Smooth muscle cell (in vitro differentiated cells): ENCODE measurements around the gene STAP2. TPM values are rescaled to one million over a fixed set of nuclear protein-coding genes. Genes with fewer than 3 reads are reported as not detected.
"Not testable (repeated sequence)": the region's sequence is repeated elsewhere in the genome, so short reads cannot be mapped to it uniquely, and the experiment has no call there.

Experiments
- DNase-seq: peaks from one replicate; lab custom pipeline; 2025; ENCODE audit not compliant: unreplicated experiment; lab: John Stamatoyannopoulos, UW
- H2AFZ ChIP-seq: fragments of 200-600 bp; sonication (generic); 2 replicates; pipeline ENCODE4 v1.6.0; 2016; ENCODE audit warnings: antibody characterized with exemption, low read depth, mild to moderate bottlenecking
- H3F3A ChIP-seq: fragments of 200-600 bp; sonication (generic); 2 replicates; pipeline ENCODE4 v1.6.0; 2017; ENCODE audit warnings: antibody characterized with exemption, low read depth
- H3K27ac ChIP-seq: fragments of 200-600 bp; sonication (generic); 2 replicates; pipeline ENCODE4 v1.5.1; 2016; ENCODE audit warnings: low read depth, mild to moderate bottlenecking
- H3K27me3 ChIP-seq: fragments of 200-600 bp; sonication (generic); 2 replicates; pipeline ENCODE4 v1.6.1; 2016; ENCODE audit warnings: low read depth, mild to moderate bottlenecking
- H3K36me3 ChIP-seq: fragments of 200-600 bp; sonication (generic); 2 replicates; pipeline ENCODE4 v1.5.1; 2016; ENCODE audit warnings: low read depth
- H3K4me1 ChIP-seq: fragments of 200-600 bp; sonication (generic); 2 replicates; pipeline ENCODE4 v1.5.1; 2016; ENCODE audit warnings: low read depth
- H3K4me2 ChIP-seq: fragments of 200-600 bp; sonication (generic); 2 replicates; pipeline ENCODE4 v1.6.0; 2016; ENCODE audit warnings: mild to moderate bottlenecking
- H3K4me3 ChIP-seq: fragments of 200-600 bp; sonication (generic); 2 replicates; pipeline ENCODE4 v1.5.1; 2016; ENCODE audit warnings: mild to moderate bottlenecking
- H3K79me2 ChIP-seq: fragments of 200-600 bp; sonication (generic); 2 replicates; pipeline ENCODE4 v1.6.0; 2016; ENCODE audit warnings: low read depth, mild to moderate bottlenecking
- H3K9ac ChIP-seq: fragments of 200-600 bp; sonication (generic); 2 replicates; pipeline ENCODE4 v1.6.0; 2016; ENCODE audit warnings: low read depth
- H3K9me3 ChIP-seq: fragments of 200-600 bp; sonication (generic); replicated peaks from 2 replicates; pipeline ENCODE4 v1.5.1; 2016; ENCODE audit warnings: low read depth
- H4K20me1 ChIP-seq: fragments of 200-600 bp; sonication (generic); 2 replicates; pipeline ENCODE4 v1.6.0; 2016; ENCODE audit warnings: low read depth
- CTCF ChIP-seq: fragments of 200-600 bp; sonication (generic); IDR thresholded peaks from 2 replicates; pipeline ENCODE4 v1.5.1; 2017; ENCODE audit warnings: borderline replicate concordance, mild to moderate bottlenecking, antibody characterized with exemption; ENCODE audit not compliant: insufficient read depth, poor library complexity, severe bottlenecking
- WGBS: methylation state at CpG from one replicate; pipeline ENCODE4 v1.1.7; 2016; ENCODE audit warnings: low lambda C conversion rate; 5-methylcytosine and 5-hydroxymethylcytosine counted together
- polyA plus RNA-seq: library from polyadenylated mRNA; unstranded; fragments of >200 nt; fragmentation: Nextera tagmentation; extraction: Ambion mirVana; gene quantifications from 2 replicates; pipeline ENCODE4 v1.2.1, GENCODE V29; 2016
- total RNA-seq: library from RNA; depleted of rRNA; stranded (reverse); fragments of >200 nt; gene quantifications from 2 replicates; pipeline ENCODE4 v1.2.3, GENCODE V29; 2014

The STAP2 gene
- total and polyA plus RNA-seq, 2 experiments from 2014 or later = 8.3 to 10.7 TPM

GRCh38 chr19:4278419-4279266, 60.0 kb downstream of the STAP2 start, which contains the start of gene SHD:
SHD (plus strand) TSS chr19:4279266; CDS start chr19:4280064, 798 bp downstream.
- Histone ChIP-seq H3K9me3 (no peaks in the 10 kb centered on the region), H3K9ac (no peak within 1 kb of the TSS), H3K4me3 (peak within 1 kb of the TSS; percentile 51), H3K4me1 (peaks cover 18% of the 10 kb centered on the region), H3K36me3 (no peaks in the 10 kb centered on the region), H3K27me3 (peaks cover 26% of the 10 kb centered on the region), H3K27ac (no peak within 1 kb of the TSS), H3F3A (no peaks in the 10 kb centered on the region), H4K20me1 (no peaks in the 10 kb centered on the region), H3K4me2 (peak within 1 kb of the TSS; percentile 95), H2AFZ (no peak within 1 kb of the TSS), H3K79me2 (no peaks in the 10 kb centered on the region)
- no peak for DNase-seq
- WGBS = 2% methylated on average over 10 of the region's 44 CpGs
- TF ChIP-seq CTCF = no peak

DNA sequence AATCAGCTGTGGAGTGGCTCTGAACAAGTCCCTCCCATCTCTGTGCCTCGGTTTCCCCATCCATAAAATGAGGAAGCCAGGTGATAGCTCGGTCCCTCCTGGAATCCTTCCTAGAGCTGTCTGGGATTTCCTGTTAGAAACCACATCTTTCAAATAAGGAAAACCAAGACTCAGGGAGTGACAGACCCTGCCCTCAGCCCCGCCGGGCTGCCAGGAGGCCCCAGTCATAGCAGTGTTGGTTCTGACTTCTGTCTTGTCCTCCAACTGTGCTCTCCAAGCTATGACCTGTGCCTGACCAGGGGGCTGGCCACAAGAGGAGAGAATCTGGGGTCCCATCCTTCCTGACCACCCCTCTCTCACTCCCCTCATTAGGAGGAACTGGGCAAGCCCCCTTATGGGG, 60.6 kb downstream of the STAP2 start:
- Histone ChIP-seq H3K27me3 (peaks cover 26% of the 10 kb centered on the region), H3K36me3 (no peaks in the 10 kb centered on the region), H2AFZ (no peak overlapping the region), H3K9ac (no peak overlapping the region), H3F3A (no peaks in the 10 kb centered on the region), H4K20me1 (no peaks in the 10 kb centered on the region), H3K4me3 (no peak overlapping the region), H3K79me2 (no peaks in the 10 kb centered on the region), H3K4me2 (peak overlapping the region; percentile 95), H3K27ac (no peak overlapping the region), H3K4me1 (peaks cover 18% of the 10 kb centered on the region), H3K9me3 (no peaks in the 10 kb centered on the region)
- no peak for TF ChIP-seq CTCF
- DNase-seq = no peak
- 23% methylated on average over 4 of the region's 4 CpGs for WGBS

DNA sequence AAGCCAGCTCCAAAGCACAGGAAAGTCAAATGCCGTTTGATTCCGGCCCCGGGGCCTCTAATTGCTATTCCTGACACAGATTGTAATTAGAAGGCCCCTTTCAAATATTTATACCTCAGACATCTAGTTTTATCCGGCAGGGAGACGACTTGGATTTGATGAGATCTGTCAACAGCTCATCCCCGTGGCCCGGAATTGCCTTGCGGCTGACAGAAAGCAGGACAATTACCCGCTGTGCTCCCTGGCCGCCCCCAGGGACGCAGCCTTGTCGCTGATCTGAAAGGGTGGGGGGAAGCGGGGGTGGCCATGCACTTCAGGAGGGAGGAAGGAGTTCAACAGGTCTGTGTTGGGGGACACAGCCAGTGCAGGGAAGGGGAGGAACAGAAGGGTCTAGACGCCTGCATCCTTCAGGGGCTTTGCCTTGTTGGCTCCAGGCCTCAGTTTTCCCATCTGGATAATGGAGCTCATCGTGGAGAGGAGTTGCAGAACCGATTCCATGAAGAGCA, 61.4 kb downstream of the STAP2 start:
- Histone ChIP-seq H3K27me3 (peaks cover 26% of the 10 kb centered on the region), H3K79me2 (no peaks in the 10 kb centered on the region), H4K20me1 (no peaks in the 10 kb centered on the region), H3K4me3 (no peak overlapping the region), H3K36me3 (no peaks in the 10 kb centered on the region), H3K9ac (no peak overlapping the region), H3F3A (no peaks in the 10 kb centered on the region), H3K4me1 (peaks cover 18% of the 10 kb centered on the region), H3K27ac (no peak overlapping the region), H2AFZ (no peak overlapping the region), H3K4me2 (no peak overlapping the region), H3K9me3 (no peaks in the 10 kb centered on the region)
- WGBS = 36% methylated on average over 15 of the region's 16 CpGs
- no peak for TF ChIP-seq CTCF
- DNase-seq = no peak

DNA sequence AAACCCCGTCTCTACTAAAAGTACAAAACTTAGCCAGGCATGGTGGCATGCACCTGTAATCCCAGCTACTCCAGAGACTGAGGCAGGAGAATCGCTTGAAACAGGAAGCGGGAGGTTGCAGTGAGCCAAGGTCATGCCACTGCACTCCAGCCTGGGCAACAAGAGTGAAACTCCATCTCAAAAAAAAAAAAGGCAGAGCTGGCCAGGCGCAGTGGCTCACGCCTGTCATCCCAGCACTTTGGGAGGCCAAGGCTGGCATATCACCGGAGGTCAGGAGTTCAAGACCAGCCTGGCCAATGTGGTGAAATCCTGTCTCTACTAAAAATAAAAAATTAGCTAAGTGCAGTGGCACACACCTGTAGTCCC, 64.3 kb downstream of the STAP2 start:
- not testable (repeated sequence) for H3F3A ChIP-seq, H3K4me2 ChIP-seq, H3K27ac ChIP-seq, H3K27me3 ChIP-seq, H3K36me3 ChIP-seq, H3K4me3 ChIP-seq, H3K9ac ChIP-seq, H3K9me3 ChIP-seq, H2AFZ ChIP-seq, H3K4me1 ChIP-seq, H3K79me2 ChIP-seq, DNase-seq, H4K20me1 ChIP-seq
- 98% methylated on average over 6 of the region's 6 CpGs for WGBS

Other genes starting within 250 kb of the STAP2 start
- 79.1 and 90.1 TPM in 2 replicates for gene MAP2K2, start 214.7 kb downstream of the STAP2 start, total RNA-seq
- 186 and 193 TPM in 2 replicates for gene MAP2K2, start 214.7 kb downstream of the STAP2 start, polyA plus RNA-seq
- gene CREB3L3, start 185.2 kb downstream of the STAP2 start, total RNA-seq = not detected in 2 replicates
- gene CREB3L3, start 185.2 kb downstream of the STAP2 start, polyA plus RNA-seq = not detected in 2 replicates
- 14.2 and 14.5 TPM in 2 replicates for gene SIRT6, start 156.3 kb downstream of the STAP2 start, total RNA-seq
- gene SIRT6, start 156.3 kb downstream of the STAP2 start, polyA plus RNA-seq = 9.2 and 9.4 TPM in 2 replicates
- gene ANKRD24, start 156.1 kb downstream of the STAP2 start, total RNA-seq = 0.09 TPM in 1 of 2 replicates, not detected in the other
- 0.70 and 1.5 TPM in 2 replicates for gene ANKRD24, start 156.1 kb downstream of the STAP2 start, polyA plus RNA-seq
- 0.18 and 0.40 TPM in 2 replicates for gene EBI3, start 109.3 kb downstream of the STAP2 start, total RNA-seq
- 3.3 and 3.9 TPM in 2 replicates for gene EBI3, start 109.3 kb downstream of the STAP2 start, polyA plus RNA-seq
- gene YJU2, start 91.7 kb downstream of the STAP2 start, total RNA-seq = 8.7 and 11.6 TPM in 2 replicates
- 12.0 and 16.6 TPM in 2 replicates for gene YJU2, start 91.7 kb downstream of the STAP2 start, polyA plus RNA-seq
- gene SHD, start 59.6 kb downstream of the STAP2 start, total RNA-seq = not detected in 2 replicates
- gene SHD, start 59.6 kb downstream of the STAP2 start, polyA plus RNA-seq = not detected in 2 replicates
- gene TMIGD2, start 36.4 kb downstream of the STAP2 start, total RNA-seq = not detected in 2 replicates
- gene TMIGD2, start 36.4 kb downstream of the STAP2 start, polyA plus RNA-seq = not detected in 2 replicates
- 6.9 and 9.9 TPM in 2 replicates for gene FSD1, start 34.2 kb downstream of the STAP2 start, total RNA-seq
- gene FSD1, start 34.2 kb downstream of the STAP2 start, polyA plus RNA-seq = 16.0 and 16.5 TPM in 2 replicates
- gene MPND, start 4.7 kb upstream of the STAP2 start, total RNA-seq = 2.4 and 3.9 TPM in 2 replicates
- 10.9 and 14.6 TPM in 2 replicates for gene MPND, start 4.7 kb upstream of the STAP2 start, polyA plus RNA-seq
- 50.1 and 52.9 TPM in 2 replicates for gene SH3GL1, start 61.7 kb upstream of the STAP2 start, total RNA-seq
- gene SH3GL1, start 61.7 kb upstream of the STAP2 start, polyA plus RNA-seq = 120 and 132 TPM in 2 replicates
- 3.8 and 14.7 TPM in 2 replicates for gene CHAF1A, start 63.8 kb upstream of the STAP2 start, total RNA-seq
- 11.4 and 14.8 TPM in 2 replicates for gene CHAF1A, start 63.8 kb upstream of the STAP2 start, polyA plus RNA-seq
- gene UBXN6, start 119.0 kb upstream of the STAP2 start, total RNA-seq = 49.4 and 50.7 TPM in 2 replicates
- gene UBXN6, start 119.0 kb upstream of the STAP2 start, polyA plus RNA-seq = 44.8 and 51.3 TPM in 2 replicates
- 27.9 and 37.0 TPM in 2 replicates for gene HDGFL2, start 133.5 kb upstream of the STAP2 start, total RNA-seq
- 89.1 and 94.1 TPM in 2 replicates for gene HDGFL2, start 133.5 kb upstream of the STAP2 start, polyA plus RNA-seq
- 0.09 TPM in 1 of 2 replicates, not detected in the other for gene PLIN4, start 179.7 kb upstream of the STAP2 start, total RNA-seq
- 0.23 and 0.93 TPM in 2 replicates for gene PLIN4, start 179.7 kb upstream of the STAP2 start, polyA plus RNA-seq
- not detected in 2 replicates for gene PLIN5, start 196.4 kb upstream of the STAP2 start, total RNA-seq
- 0.27 TPM in 1 of 2 replicates, not detected in the other for gene PLIN5, start 196.4 kb upstream of the STAP2 start, polyA plus RNA-seq
- not detected in 2 replicates for gene LRG1, start 201.2 kb upstream of the STAP2 start, total RNA-seq
- gene LRG1, start 201.2 kb upstream of the STAP2 start, polyA plus RNA-seq = not detected in 2 replicates
- 1.9 and 2.2 TPM in 2 replicates for gene SEMA6B, start 220.9 kb upstream of the STAP2 start, total RNA-seq
- 0.63 and 1.3 TPM in 2 replicates for gene SEMA6B, start 220.9 kb upstream of the STAP2 start, polyA plus RNA-seq